ENCODE results near the gene AHNAK.

DNA sequence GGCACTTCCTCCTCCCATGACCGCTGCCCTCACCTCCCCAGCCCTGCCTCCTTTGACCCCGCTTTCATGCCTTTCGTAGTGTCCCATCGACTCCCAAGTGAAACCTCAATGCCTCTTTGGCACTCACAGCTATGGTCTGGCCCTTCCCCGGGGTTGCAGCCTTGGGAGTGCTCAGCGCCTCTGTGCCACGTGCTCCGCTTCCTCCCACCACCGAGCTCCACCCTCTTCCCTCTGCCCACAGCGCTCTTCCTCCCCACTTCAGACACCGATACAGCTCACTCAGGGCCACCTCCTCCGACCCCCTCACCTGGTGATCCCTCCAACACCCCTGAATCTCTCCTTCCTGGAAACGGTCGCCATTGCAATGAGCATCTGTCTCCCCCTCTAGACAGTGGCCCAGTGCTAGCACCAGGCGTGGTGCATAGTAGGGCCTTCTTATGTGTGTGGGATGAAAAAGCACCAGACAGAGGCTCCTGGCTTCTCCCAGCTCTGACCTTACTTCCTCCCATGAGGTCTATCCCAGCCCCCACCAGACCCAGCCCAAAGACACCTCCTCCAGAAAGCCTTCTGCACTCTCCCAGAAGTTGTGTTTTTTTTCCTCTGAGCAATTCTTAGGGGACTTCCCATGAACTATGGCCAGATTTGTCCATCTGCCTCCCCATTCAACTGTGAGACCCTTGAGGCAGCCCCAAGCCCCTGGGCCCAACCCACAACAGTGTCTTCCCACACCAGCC, 144.2 kb downstream of the AHNAK start:
- TF ChIP-seq CTCF (conservative IDR thresholded peaks at IDR 0.05 in 1 of 2, IDR thresholded peaks at IDR 0.05 in 1 of 2; ENCODE audit: low read depth in 1 of 2, low read length in 2 of 2) (no peak), EZH2 (IDR thresholded peaks at IDR 0.05; ENCODE audit: low read length, missing control alignments) (no peak)

Measured in fibroblast of lung (primary cell).